Neuron (in vitro differentiated cells): Measurements from ENCODE around the gene CSRNP3.

Experiments
- H2AFZ ChIP-seq: one replicate; pipeline ENCODE4 v1.6.1; 2013; ENCODE audit warnings: low read depth, mild to moderate bottlenecking, inconsistent platforms, low read length, moderate library complexity
- H3K27me3 ChIP-seq: one replicate; pipeline ENCODE4 v1.6.1; 2013; ENCODE audit warnings: low read length; ENCODE audit not compliant: insufficient read depth
- H3K36me3 ChIP-seq: one replicate; pipeline ENCODE4 v1.6.1; 2013; ENCODE audit warnings: low read length; ENCODE audit not compliant: insufficient read depth
- H3K4me1 ChIP-seq: one replicate; pipeline ENCODE4 v1.6.1; 2013; ENCODE audit warnings: low read length; ENCODE audit not compliant: insufficient read depth
- H3K4me3 ChIP-seq: 2 replicates; pipeline ENCODE4 v1.5.1; 2013; ENCODE audit warnings: mild to moderate bottlenecking, low read length, moderate library complexity
- H3K9me3 ChIP-seq: one replicate; pipeline ENCODE4 v1.6.1; 2013; ENCODE audit warnings: low read length

The CSRNP3 gene

DNA sequence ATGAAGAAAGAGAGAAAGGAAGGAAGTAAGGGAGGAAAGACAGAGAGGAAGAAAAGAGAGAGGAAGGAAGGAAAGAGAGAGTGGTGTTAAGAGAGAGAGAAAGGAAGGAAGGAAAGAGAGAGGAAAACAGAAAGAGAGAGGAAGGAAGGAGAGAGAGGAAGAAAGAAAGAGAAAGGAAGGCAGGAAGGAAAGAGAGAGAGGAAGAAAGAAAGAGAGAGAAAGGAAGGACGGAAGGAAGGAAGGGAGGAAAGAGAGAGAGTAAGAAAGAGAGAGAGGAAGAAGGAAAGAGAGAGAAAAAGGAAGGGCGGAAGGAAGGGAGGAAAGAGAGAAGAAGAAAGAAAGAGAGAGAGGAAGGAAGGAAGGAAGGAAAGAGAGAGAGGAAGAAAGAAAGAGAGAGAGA, 197.1 kb downstream of the CSRNP3 start:
- Histone ChIP-seq H3K4me1 (peaks cover 5% of the 10 kb centered on the region), H3K36me3 (peaks cover 54% of the 10 kb centered on the region), H3K27me3 (no peaks in the 10 kb centered on the region), H3K9me3 (peaks cover 5% of the 10 kb centered on the region), H3K4me3 (no peak overlapping the region), H2AFZ (no peak overlapping the region)

GRCh38 chr2:165667375-165667774, 197.9 kb downstream of the CSRNP3 start:
- Histone ChIP-seq H2AFZ (no peak overlapping the region), H3K27me3 (no peaks in the 10 kb centered on the region), H3K9me3 (peaks cover 5% of the 10 kb centered on the region), H3K36me3 (peaks cover 56% of the 10 kb centered on the region), H3K4me3 (no peak overlapping the region), H3K4me1 (peaks cover 5% of the 10 kb centered on the region)

GRCh38 chr2:165674780-165675179, 205.3 kb downstream of the CSRNP3 start:
- Histone ChIP-seq H3K4me1 (peaks cover 2% of the 10 kb centered on the region), H2AFZ (no peak overlapping the region), H3K36me3 (peaks cover 76% of the 10 kb centered on the region), H3K4me3 (no peak overlapping the region), H3K27me3 (no peaks in the 10 kb centered on the region), H3K9me3 (peaks cover 8% of the 10 kb centered on the region)

- Histone ChIP-seq H3K36me3 (peaks cover 76% of the 10 kb centered on the region), H3K4me3 (no peak overlapping the region), H3K4me1 (no peaks in the 10 kb centered on the region), H3K27me3 (no peaks in the 10 kb centered on the region), H3K9me3 (peaks cover 8% of the 10 kb centered on the region), H2AFZ (no peak overlapping the region)
These were observed 206.1 kb downstream of the CSRNP3 start for GRCh38 chr2:165675551-165675968.

DNA sequence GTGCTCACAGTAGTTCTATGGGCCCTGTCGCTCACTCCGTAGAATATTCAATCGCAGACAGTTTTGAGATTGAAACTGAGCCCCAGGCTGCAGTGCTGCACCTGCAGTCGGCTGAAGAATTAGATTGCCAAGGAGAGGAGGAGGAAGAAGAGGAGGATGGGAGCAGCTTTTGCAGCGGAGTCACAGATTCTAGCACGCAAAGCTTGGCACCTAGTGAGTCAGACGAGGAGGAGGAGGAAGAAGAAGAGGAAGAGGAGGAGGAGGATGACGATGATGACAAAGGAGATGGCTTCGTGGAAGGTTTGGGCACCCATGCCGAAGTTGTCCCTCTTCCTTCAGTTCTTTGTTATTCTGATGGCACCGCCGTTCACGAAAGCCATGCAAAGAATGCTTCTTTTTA, 209.4 kb downstream of the CSRNP3 start:
- no peak overlapping the region for H3K4me3 ChIP-seq
- H3K4me1 ChIP-seq, result peaks cover 12% of the 10 kb centered on the region
- peaks cover 2% of the 10 kb centered on the region for H3K9me3 ChIP-seq
- peaks cover 68% of the 10 kb centered on the region for H3K36me3 ChIP-seq
- H3K27me3 ChIP-seq, result no peaks in the 10 kb centered on the region
- no peak overlapping the region for H2AFZ ChIP-seq

DNA sequence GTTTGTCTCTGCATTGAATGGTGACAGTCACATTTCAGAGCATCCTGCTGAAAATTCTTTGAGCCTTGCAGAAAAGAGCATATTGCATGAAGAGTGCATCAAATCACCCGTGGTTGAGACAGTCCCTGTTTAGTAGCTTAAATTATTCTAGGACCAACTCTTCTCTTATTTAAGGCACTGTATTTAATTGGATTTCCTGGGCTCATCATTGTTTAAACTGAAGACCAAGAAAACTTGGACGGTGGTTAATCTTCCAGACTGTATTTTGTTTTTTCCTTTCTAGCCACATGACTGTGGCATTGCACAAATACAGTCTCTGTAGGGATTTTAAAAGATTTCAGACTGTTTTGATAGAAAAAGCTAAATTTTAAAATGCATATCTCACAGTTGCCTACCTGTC, 210.1 kb downstream of the CSRNP3 start:
- Histone ChIP-seq H3K9me3 (peaks cover 2% of the 10 kb centered on the region), H3K36me3 (peaks cover 64% of the 10 kb centered on the region)

GRCh38 chr2:165681841-165682240, 212.3 kb downstream of the CSRNP3 start:
- H2AFZ ChIP-seq, result no peak overlapping the region
- H3K4me1 ChIP-seq, result peaks cover 31% of the 10 kb centered on the region
- H3K4me3 ChIP-seq, result no peak overlapping the region
- peaks cover 48% of the 10 kb centered on the region for H3K36me3 ChIP-seq
- no peaks in the 10 kb centered on the region for H3K9me3 ChIP-seq
- H3K27me3 ChIP-seq, result no peaks in the 10 kb centered on the region

More for the DNA sequence above, 210.1 kb downstream of the CSRNP3 start:
- peaks cover 12% of the 10 kb centered on the region for H3K4me1 ChIP-seq
- H2AFZ ChIP-seq, result no peak overlapping the region
- no peaks in the 10 kb centered on the region for H3K27me3 ChIP-seq
- no peak overlapping the region for H3K4me3 ChIP-seq

- Histone ChIP-seq H2AFZ (no peak overlapping the region), H3K4me1 (peaks cover 38% of the 10 kb centered on the region), H3K36me3 (peaks cover 41% of the 10 kb centered on the region), H3K9me3 (no peaks in the 10 kb centered on the region), H3K27me3 (no peaks in the 10 kb centered on the region), H3K4me3 (no peak overlapping the region)
These were observed 213.0 kb downstream of the CSRNP3 start for GRCh38 chr2:165682546-165682945.

GRCh38 chr2:165686800-165687199, 217.3 kb downstream of the CSRNP3 start:
- Histone ChIP-seq H3K9me3 (no peaks in the 10 kb centered on the region), H3K4me1 (peaks cover 45% of the 10 kb centered on the region), H3K27me3 (no peaks in the 10 kb centered on the region), H2AFZ (no peak overlapping the region), H3K36me3 (peaks cover 7% of the 10 kb centered on the region), H3K4me3 (no peak overlapping the region)

- no peaks in the 10 kb centered on the region for H3K27me3 ChIP-seq
- peaks cover 41% of the 10 kb centered on the region for H3K4me1 ChIP-seq
- H3K9me3 ChIP-seq, result no peaks in the 10 kb centered on the region
- H3K4me3 ChIP-seq, result no peak overlapping the region
- peaks cover 7% of the 10 kb centered on the region for H3K36me3 ChIP-seq
- H2AFZ ChIP-seq, result no peak overlapping the region
These were observed 218.0 kb downstream of the CSRNP3 start for GRCh38 chr2:165687426-165688002.

GRCh38 chr2:165691615-165692014, 222.1 kb downstream of the CSRNP3 start:
- Histone ChIP-seq H3K4me3 (no peak overlapping the region), H2AFZ (no peak overlapping the region), H3K9me3 (no peaks in the 10 kb centered on the region), H3K27me3 (no peaks in the 10 kb centered on the region), H3K4me1 (peaks cover 18% of the 10 kb centered on the region), H3K36me3 (no peaks in the 10 kb centered on the region)

DNA sequence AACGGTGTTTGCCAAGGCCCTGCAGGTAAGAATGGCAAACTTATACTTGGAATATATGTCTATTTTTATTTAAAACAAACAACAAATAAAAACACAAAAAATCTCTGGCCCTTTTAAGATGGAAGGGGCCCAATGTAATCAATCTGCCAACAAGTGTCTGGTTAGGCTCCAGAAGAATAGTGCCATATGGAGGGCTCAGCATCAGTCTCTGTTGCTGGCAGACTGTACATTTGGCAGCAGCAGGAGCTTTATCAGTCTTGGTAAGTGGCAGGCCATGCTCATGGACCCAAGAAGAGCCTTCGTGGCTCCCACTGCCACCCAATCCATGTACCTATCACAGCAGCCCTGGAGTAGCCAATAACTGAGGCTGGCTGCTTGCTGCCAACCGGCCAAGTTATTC, 223.4 kb downstream of the CSRNP3 start:
- no peak overlapping the region for H2AFZ ChIP-seq
- H3K36me3 ChIP-seq, result no peaks in the 10 kb centered on the region
- H3K4me1 ChIP-seq, result peaks cover 8% of the 10 kb centered on the region
- H3K9me3 ChIP-seq, result no peaks in the 10 kb centered on the region
- no peak overlapping the region for H3K4me3 ChIP-seq
- no peaks in the 10 kb centered on the region for H3K27me3 ChIP-seq

- no peaks in the 10 kb centered on the region for H3K36me3 ChIP-seq
These were observed 224.3 kb downstream of the CSRNP3 start for GRCh38 chr2:165693838-165694237.

More at GRCh38 chr2:165693838-165694237, 224.3 kb downstream of the CSRNP3 start:
- Histone ChIP-seq H3K27me3 (no peaks in the 10 kb centered on the region), H3K4me1 (peaks cover 13% of the 10 kb centered on the region), H2AFZ (no peak overlapping the region), H3K4me3 (no peak overlapping the region), H3K9me3 (no peaks in the 10 kb centered on the region)
